22Rv1 (cell line): ENCODE data around the gene MRTFB.

Experiments
- H3K27ac ChIP-seq: fragments of 450-650 bp; 2 replicates; pipeline ENCODE4 v1.5.1; 2017
- ZFX ChIP-seq: fragments of 450-650 bp; IDR thresholded peaks from 2 replicates; pipeline ENCODE4 v1.6.1; 2017; ENCODE audit warnings: antibody characterized with exemption, borderline replicate concordance
- TF ChIP-seq, protein P1 (sequence below): fragments of 450-650 bp; IDR thresholded peaks from 2 replicates; pipeline ENCODE4 v1.5.1; 2017; ENCODE audit warnings: mild to moderate bottlenecking

Gene MRTFB

GRCh38 chr16:14125000-14125681 lies 54.0 kb downstream of the MRTFB start:
- H3K27ac ChIP-seq, result no peak overlapping the region
- TF ChIP-seq ZFX, result no peak
- TF ChIP-seq, protein P1, sequence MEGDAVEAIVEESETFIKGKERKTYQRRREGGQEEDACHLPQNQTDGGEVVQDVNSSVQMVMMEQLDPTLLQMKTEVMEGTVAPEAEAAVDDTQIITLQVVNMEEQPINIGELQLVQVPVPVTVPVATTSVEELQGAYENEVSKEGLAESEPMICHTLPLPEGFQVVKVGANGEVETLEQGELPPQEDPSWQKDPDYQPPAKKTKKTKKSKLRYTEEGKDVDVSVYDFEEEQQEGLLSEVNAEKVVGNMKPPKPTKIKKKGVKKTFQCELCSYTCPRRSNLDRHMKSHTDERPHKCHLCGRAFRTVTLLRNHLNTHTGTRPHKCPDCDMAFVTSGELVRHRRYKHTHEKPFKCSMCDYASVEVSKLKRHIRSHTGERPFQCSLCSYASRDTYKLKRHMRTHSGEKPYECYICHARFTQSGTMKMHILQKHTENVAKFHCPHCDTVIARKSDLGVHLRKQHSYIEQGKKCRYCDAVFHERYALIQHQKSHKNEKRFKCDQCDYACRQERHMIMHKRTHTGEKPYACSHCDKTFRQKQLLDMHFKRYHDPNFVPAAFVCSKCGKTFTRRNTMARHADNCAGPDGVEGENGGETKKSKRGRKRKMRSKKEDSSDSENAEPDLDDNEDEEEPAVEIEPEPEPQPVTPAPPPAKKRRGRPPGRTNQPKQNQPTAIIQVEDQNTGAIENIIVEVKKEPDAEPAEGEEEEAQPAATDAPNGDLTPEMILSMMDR, result no peak

DNA sequence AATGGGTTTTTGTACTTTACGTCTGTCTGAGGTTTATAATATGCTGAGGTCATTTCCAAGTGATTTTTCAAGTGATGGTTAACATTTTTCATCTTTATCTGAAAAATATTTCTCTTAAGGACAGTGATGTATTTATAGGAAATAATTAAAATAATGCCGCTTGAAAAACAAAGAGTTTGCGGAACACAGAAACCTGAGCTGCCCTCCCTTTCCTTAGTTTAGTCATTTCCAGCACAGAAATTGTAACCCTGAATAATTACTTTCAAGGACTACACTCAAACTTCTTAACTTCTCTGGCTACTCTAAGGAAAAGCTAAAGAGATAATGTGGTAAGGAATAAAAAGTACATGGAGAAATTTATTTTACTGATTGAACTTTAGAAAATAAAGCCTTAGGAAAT lies 54.6 kb downstream of the MRTFB start:
- no peak for TF ChIP-seq ZFX
- TF ChIP-seq, protein P1, result no peak
- H3K27ac ChIP-seq, result no peak overlapping the region

DNA sequence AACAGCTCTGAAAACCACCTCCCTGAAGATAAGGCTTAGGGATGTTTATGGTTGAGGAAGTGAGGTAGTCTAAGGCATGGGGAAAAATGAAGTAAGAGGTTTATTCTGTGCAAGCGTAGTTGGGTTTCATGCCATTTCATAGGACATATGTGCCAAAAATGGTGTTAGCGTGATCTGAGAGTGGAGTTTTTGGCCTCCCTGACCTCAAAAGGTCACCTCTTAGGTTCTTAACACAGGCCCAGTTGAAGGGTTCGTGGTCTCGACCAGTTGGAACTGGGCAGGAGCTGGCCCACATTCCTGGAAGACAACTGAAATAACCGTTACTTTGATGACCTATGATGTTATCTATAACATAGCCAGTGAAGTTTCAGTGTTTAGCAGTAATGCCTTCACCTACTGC lies 57.0 kb downstream of the MRTFB start:
- TF ChIP-seq, protein P1, result no peak
- TF ChIP-seq ZFX, result no peak
- no peak overlapping the region for H3K27ac ChIP-seq

DNA sequence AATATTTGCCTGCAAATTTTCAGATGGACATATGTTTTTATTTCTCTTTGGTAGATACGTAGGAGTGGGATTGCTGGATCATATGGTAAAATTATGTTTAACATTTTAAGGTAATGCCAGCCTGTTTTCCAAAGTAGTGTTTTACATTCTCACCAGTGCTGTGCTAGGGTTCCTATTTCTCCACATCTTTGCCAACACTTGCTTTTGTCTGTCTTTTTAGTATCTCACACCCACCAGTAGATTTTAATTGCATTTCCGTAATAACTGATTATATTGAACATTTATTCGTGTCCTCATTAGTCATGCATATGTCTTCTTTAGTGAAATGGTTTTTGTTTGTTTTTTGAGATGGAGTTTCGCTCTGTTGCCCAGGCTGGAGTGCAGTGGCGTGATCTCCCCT lies 58.4 kb downstream of the MRTFB start:
- TF ChIP-seq, protein P1, result no peak
- no peak for TF ChIP-seq ZFX
- no peak overlapping the region for H3K27ac ChIP-seq

- H3K27ac ChIP-seq, result no peak overlapping the region
- no peak for TF ChIP-seq ZFX
- TF ChIP-seq, protein P1, result no peak
Observed at GRCh38 chr16:14131774-14132695, 60.9 kb downstream of the MRTFB start.

GRCh38 chr16:14132696-14133048 lies 61.6 kb downstream of the MRTFB start:
- no peak for TF ChIP-seq ZFX
- TF ChIP-seq, protein P1, result no peak
- no peak overlapping the region for H3K27ac ChIP-seq

DNA sequence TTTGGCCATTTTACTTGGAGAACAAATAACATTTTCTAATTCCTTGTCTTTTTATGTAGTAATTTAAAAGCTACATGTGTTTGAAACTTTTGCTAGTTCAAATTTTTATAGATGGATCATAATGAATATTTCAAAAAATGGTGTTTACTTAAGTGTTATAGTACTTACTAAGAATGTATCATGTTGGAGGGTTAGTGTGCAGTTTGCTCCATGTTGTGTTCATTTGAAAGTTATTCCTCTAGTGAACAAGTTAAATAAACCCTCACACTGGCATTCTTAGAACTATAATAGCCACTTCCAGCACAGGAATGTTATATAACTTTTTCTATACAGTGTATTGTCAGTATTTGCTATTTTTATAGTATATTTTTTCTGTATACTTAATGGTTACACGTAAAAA lies 62.8 kb downstream of the MRTFB start:
- TF ChIP-seq, protein P1, result no peak
- TF ChIP-seq ZFX, result no peak
- no peak overlapping the region for H3K27ac ChIP-seq
